A673 (cell line): ENCODE results near the gene CCR5. TPM values are rescaled to one million over a fixed set of nuclear protein-coding genes. Genes with fewer than 3 reads are reported as not detected.
A peak's percentile ranks its signal among the peaks of the same experiment; 100 is the strongest.

Experiments used
- BruUV-seq: library from RNA; stranded (reverse); fragments of 400-500 nt; replicated peaks from 2 replicates; lab custom pipeline; 2021; lab: Mats Ljungman, UMichigan
- CTCF ChIA-PET: fragments of 300-600 bp; sonication (Branson Sonifier 250); formaldehyde crosslinking; loops from one replicate; lab custom pipeline; 2022; ENCODE audit warnings: antibody characterized with exemption; lab: Charles Lee
- POLR2A ChIA-PET: fragments of 300-600 bp; sonication (Branson Sonifier 250); formaldehyde crosslinking; loops from one replicate; lab custom pipeline; 2022; ENCODE audit warnings: antibody characterized with exemption; ENCODE audit not compliant: low non-redundant PET; lab: Charles Lee
- DNase-seq: peaks from one replicate; pipeline ENCODE4 v3.0.0-alpha.2; 2015; ENCODE audit warnings: low spot score
- H3K27ac ChIP-seq: fragments of 200-600 bp; sonication (generic); 2 replicates; pipeline ENCODE4 v1.5.1; 2016; ENCODE audit warnings: mixed run types, low read depth, mild to moderate bottlenecking, mixed read lengths, antibody characterized with exemption, low read length; ENCODE audit not compliant: poor library complexity, severe bottlenecking
- H3K27me3 ChIP-seq: fragments of 200-600 bp; sonication (generic); replicated peaks from 2 replicates; pipeline ENCODE4 v1.6.1; 2017; ENCODE audit warnings: mixed run types, low read depth, mild to moderate bottlenecking, mixed read lengths, antibody characterized with exemption, low read length; ENCODE audit not compliant: insufficient read depth, poor library complexity
- H3K36me3 ChIP-seq: fragments of 200-600 bp; sonication (generic); 2 replicates; pipeline ENCODE4 v1.6.1; 2016; ENCODE audit warnings: mixed run types, mild to moderate bottlenecking, mixed read lengths, antibody characterized with exemption, low read length; ENCODE audit not compliant: insufficient read depth, poor library complexity, severe bottlenecking
- H3K4me1 ChIP-seq: fragments of 200-600 bp; sonication (generic); 2 replicates; pipeline ENCODE4 v1.6.1; 2017; ENCODE audit warnings: mixed run types, mild to moderate bottlenecking, mixed read lengths, antibody characterized with exemption, low read length; ENCODE audit not compliant: insufficient read depth, poor library complexity, severe bottlenecking
- H3K4me3 ChIP-seq: fragments of 200-600 bp; sonication (generic); 2 replicates; pipeline ENCODE4 v1.5.1; 2016; ENCODE audit warnings: low read depth, mixed run types, mild to moderate bottlenecking, mixed read lengths, low read length; ENCODE audit not compliant: poor library complexity, severe bottlenecking
- H3K9me3 ChIP-seq: fragments of 200-600 bp; sonication (generic); 2 replicates; pipeline ENCODE4 v1.6.1; 2016; ENCODE audit warnings: mixed run types, low read depth, mild to moderate bottlenecking, mixed read lengths, antibody characterized with exemption, low read length; ENCODE audit not compliant: poor library complexity, severe bottlenecking
- EZH2 ChIP-seq: fragments of 200-600 bp; sonication (generic); IDR thresholded peaks from 2 replicates; pipeline ENCODE4 v1.6.1; 2017; ENCODE audit warnings: borderline replicate concordance, low read depth, mild to moderate bottlenecking, mixed read lengths, antibody characterized with exemption, low read length; ENCODE audit not compliant: poor library complexity, severe bottlenecking
- intact Hi-C: fragments of 100-400 bp; cut with micrococcal nuclease; formaldehyde crosslinking; loops from one replicate; pipeline ENCODE4 v1.10.0; 2022; ENCODE audit not compliant: unreplicated experiment
- total RNA-seq: library from RNA; stranded (reverse); gene quantifications from 2 replicates; pipeline ENCODE4 v1.2.3, GENCODE V29; 2021
- TF ChIP-seq, protein P1 (sequence below): fragments of 300-800, 200-600 bp; sonication (generic); conservative IDR thresholded peaks from 2 replicates; pipeline ENCODE4 v1.5.1; 2017; ENCODE audit warnings: low read depth, mild to moderate bottlenecking, antibody characterized with exemption, low read length, moderate library complexity, mixed read lengths

The CCR5 gene
- total RNA-seq, 1 experiment from 2014 or later = not detected

DNA sequence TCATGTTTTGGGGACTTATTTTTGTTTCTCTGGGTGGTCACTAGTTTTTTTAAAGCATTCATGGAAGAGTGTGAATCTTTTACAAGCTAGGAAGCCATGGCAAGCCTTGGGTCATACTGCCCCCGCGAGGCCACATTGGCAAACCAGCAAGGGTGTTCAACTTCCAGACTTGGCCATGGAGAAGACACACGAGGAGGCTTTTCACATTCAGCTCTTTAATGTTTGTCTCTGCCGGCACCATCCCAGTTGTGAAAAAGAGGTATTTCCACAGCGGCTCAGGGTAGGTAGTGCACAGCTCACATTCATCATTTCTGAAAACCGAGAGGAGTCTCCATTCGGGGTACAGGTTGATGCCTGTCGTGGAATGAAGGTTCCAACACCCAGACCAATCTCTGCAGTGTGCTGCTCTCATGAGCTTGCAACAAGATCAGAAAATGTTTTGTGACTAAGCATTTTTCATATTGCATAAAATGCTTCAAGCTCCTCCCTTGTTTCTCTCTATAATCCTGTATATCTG lies 7.7 kb downstream of the CCR5 start:
- peak; percentile 3 for DNase-seq

DNA sequence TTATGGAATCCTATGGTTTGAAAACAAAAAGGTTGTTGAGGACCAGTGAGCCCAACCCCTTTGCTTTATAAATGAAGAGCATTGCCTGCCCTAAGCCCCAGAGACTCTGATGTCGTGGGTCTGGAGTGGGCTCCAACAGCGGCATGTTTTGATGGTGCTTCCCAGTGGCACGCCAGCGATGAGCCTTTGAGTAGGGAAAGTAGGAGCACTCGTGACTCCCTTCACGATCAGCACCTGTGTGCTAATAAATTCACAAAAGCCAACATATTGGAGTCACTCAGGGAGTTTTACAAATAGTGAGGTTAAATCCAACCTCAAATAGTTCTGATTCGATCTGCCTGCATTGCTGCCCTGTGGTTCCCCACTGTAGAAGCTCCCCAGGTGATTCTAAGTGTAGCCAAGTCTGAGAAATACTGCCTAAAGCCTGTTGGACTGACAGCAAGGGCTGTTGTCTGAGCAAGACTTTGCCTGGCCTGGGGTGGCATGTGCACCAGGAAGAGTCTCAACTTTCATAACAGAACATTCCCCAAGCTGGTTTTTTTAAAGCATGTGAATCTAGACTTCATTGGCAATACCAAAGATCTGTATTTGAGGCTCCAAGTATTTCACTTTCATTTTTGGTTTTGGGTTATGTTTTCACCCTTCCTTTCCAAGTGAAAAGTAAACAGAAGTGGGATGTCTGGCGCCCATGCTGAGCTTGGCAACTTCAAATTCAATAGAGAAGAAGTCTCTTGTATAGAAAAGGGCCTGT lies 9.9 kb downstream of the CCR5 start:
- no peaks in the 10 kb centered on the region for H3K9me3 ChIP-seq
- H3K4me3 ChIP-seq = no peak overlapping the region
- intact Hi-C loops = no loop called here
- no peaks in the 10 kb centered on the region for H3K36me3 ChIP-seq
- no peak for DNase-seq
- CTCF ChIA-PET = no interaction called here
- TF ChIP-seq, protein P1, sequence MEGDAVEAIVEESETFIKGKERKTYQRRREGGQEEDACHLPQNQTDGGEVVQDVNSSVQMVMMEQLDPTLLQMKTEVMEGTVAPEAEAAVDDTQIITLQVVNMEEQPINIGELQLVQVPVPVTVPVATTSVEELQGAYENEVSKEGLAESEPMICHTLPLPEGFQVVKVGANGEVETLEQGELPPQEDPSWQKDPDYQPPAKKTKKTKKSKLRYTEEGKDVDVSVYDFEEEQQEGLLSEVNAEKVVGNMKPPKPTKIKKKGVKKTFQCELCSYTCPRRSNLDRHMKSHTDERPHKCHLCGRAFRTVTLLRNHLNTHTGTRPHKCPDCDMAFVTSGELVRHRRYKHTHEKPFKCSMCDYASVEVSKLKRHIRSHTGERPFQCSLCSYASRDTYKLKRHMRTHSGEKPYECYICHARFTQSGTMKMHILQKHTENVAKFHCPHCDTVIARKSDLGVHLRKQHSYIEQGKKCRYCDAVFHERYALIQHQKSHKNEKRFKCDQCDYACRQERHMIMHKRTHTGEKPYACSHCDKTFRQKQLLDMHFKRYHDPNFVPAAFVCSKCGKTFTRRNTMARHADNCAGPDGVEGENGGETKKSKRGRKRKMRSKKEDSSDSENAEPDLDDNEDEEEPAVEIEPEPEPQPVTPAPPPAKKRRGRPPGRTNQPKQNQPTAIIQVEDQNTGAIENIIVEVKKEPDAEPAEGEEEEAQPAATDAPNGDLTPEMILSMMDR = no peak
- no peak for TF ChIP-seq EZH2
- no peak overlapping the region for H3K27ac ChIP-seq
- no peaks in the 10 kb centered on the region for H3K27me3 ChIP-seq
- no peaks in the 10 kb centered on the region for H3K4me1 ChIP-seq
- POLR2A ChIA-PET = no interaction called here
- BruUV-seq = no TSS peak

More for the DNA sequence above, 7.7 kb downstream of the CCR5 start:
- Histone ChIP-seq H3K36me3 (no peaks in the 10 kb centered on the region), H3K4me3 (no peak overlapping the region), H3K9me3 (no peaks in the 10 kb centered on the region), H3K4me1 (no peaks in the 10 kb centered on the region), H3K27ac (no peak overlapping the region), H3K27me3 (peaks cover 11% of the 10 kb centered on the region)
- intact Hi-C loops = loop anchor here (10.0 kb wide), 1 partner anchor 164 kb away; no protein-coding TSS in a partner anchor
- ChIA-PET CTCF (no interaction called here), POLR2A (no interaction called here)
- BruUV-seq = no TSS peak
- TF ChIP-seq EZH2 = no peak
- TF ChIP-seq, protein P1 = peak; percentile 34; the same call in 1 of the 2 replicates

DNA sequence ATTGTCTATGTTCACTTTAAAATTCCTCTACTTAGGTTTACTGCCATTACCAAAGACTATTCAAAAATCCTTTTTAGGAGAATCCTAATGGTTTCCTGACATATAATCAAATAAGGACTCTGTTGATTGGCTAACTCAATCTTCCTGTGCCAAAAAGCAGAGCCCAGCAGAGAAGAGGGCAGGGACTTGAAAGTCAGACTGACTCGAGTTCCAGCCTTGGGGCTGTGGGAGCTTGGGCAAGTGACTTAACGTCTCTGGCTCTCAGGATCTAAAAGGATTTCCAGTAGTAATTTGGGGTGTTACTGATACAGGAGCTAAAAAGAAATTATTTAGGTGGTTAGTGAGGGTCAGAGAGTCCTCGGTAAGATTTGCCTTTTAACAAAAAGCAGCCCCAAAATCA lies 10.9 kb downstream of the CCR5 start:
- no peaks in the 10 kb centered on the region for H3K27me3 ChIP-seq
- no peaks in the 10 kb centered on the region for H3K9me3 ChIP-seq
- no peak for DNase-seq
- ChIA-PET CTCF (no interaction called here), POLR2A (no interaction called here)
- H3K4me3 ChIP-seq = no peak overlapping the region
- no TSS peak for BruUV-seq
- H3K4me1 ChIP-seq = no peaks in the 10 kb centered on the region
- H3K36me3 ChIP-seq = no peaks in the 10 kb centered on the region
- intact Hi-C loops = no loop called here
- no peak overlapping the region for H3K27ac ChIP-seq
- no peak for TF ChIP-seq EZH2
- TF ChIP-seq, protein P1 = no peak
